ENCODE measurements around the gene NAE1.
"Not testable (repeated sequence)": the region's sequence is repeated elsewhere in the genome, so short reads cannot be mapped to it uniquely, and the experiment has no call there.

NAE1 gene

DNA sequence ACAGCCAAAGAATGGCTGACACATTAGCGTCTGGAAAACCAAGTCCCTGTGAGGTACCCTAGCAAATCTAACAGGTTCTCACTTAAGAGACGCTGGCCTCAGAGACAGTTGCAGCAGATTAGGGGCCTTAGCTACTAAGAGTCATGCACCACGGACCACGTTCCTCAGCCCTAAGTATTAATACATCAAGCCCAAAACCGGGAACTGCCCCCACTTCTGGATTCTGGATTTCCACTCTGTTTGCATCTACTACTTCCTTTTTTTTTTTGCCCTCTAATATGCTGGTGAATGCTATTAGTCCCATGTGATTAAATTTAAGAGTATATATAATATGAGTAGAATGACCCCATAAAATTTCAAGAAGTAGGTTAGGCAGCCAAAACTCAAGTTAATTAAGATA is 28.6 kb downstream of the NAE1 start:
- no peak for DNase-seq (ENCODE audit: low spot score)

DNA sequence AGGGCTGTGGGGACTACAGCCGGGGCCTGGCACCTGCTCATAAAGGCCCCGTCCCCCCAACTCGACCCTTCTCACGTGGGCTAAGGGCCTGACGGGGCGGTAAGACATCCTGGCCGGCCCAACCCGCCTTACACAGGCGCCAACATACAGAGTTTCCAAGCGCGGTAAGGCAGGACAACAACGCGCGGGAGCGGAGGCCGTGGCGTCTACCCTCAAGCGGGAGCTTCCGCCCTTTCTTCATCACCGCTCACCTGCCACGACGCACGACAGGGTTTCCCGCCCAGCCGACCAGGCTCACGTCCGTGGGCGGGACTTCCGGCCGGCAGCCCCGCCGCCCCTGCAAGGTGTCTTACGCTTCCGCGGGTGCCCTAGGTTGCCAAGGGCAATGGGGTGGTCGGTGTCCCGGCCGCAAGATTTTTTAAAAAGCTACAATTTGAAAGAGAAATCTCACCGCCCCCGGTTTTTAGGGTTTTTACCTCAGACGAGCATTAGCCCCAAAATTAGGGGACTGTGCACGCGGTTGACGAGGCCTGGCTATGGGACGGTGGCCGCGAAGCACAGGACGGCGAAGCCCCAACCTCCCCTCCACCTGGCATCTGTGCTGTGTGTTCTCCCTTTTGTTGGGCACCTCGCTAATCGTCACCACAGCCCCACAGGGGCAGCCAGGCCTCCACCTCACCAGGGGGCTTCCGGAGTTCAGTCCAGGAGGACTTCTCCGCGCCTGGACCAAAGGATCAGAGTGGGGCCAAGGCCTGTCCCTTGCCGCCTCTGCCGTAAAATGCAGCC is 29.3 kb downstream of the NAE1 start, which contains the start of gene TERB1:
Gene TERB1 (minus strand): TSS at position 265 of the 786 bp plus-strand sequence. CDS start 4,786 bp downstream, outside the sequence.
- DNase-seq (ENCODE audit: low spot score), result no peak

DNA sequence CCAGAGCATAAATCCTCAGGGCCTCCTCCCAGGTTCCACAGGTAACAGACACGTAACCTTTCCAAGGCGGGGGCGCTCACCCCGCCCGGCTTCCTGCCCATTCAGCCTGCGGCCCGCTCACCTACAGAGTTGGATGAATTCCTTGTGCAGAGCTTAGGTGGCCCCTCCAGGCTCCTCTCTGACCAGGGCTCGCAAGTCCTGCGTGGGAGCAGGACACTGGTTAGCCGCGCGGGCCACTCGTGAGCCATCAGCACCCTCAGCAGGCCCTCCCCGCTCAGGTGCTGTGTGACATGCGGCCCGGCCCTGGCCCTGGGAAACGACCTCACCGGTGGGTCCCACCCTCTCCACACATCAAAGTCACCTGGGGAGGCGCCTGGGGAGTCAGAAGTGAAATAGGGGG is 29.9 kb downstream of the NAE1 start:
- no peak for DNase-seq (ENCODE audit: low spot score)

DNA sequence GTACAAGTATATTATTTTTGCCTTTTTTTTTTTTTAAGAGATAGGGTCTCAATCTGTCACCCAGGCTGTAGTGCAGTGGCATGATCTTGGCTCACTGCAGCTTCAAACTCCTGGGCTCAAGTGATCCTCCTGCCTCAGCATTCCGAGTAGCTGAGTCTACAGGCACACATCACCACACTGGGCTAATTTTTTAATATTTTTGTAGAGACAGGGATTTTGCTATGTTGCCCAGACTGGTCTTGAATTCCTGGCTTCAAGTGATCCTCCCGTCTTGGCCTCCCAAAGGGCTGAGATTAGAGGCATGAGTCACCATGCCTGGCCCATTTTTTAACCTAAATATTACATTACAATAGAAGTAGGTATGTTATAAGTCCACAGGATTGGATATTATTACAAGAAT is 32.6 kb downstream of the NAE1 start:
- DNase-seq (ENCODE audit: low spot score), result no peak

DNA sequence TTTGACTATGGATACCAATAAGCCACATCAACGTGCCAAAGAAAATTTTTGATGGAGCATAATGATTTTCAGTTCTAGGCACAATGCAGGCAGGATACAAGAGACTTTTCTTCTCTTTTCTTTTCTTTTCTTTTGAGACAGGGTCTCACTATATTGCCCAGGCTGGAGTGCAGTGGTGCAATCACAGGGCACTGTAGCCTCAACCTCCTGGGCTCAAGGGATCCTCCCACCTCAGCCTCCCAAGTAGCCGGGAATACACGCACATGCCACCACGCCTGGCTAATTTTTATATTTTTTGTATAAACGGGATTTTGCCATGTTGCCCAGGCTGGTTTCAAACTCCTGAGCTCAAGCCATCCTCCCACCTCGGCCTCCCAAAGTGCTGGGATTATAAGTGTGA is 36.8 kb downstream of the NAE1 start:
- DNase-seq (ENCODE audit: low spot score), result not testable (repeated sequence)

DNA sequence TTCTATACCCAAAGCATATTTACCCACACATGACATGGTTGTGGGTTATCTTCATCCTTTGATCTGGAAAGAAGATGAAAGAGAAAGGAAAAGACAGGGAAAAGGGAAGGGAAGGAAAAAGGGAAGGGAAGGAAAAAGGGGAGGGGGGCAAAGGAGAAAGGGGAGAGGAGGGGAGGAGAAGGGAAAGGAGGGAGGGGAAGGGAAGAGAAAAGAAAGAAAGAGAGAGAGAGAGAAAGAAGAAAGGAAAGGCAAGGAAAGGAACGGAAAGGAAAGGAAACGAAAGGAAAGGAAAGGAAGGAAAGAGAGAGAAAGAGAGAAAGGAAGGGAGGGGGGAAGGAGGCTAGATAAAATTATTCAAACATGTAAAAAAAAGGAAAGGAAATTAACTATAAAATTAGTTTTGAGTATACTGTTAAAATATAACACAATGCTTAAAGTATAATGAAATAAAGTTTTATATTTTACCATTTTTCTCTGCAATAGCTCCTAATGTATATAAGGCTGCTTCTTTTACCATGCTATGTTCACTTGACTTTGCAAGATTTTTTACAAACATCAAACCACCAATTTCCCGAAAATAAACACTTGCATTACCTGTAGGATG is 40.5 kb downstream of the NAE1 start:
- DNase-seq (ENCODE audit: low spot score), result no peak

DNA sequence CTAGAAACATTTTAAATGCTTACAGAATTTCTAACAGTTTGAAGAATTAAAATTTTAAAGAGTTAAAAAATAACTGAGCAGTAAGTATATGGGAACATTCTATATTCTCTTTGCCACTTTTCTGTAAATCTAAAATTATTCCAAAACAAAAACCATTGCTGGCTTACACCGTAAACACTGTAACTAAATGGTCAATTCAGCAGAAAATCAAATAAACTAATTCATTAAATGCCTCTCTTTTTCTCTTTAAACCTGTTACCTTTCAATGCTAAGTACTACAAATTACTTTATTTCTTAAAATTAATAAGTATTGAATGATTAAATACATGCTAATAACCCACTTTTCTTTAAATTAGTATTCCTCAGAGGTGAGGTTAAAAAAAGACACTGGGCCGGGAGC is 43.3 kb downstream of the NAE1 start:
- DNase-seq (ENCODE audit: low spot score), result no peak

DNA sequence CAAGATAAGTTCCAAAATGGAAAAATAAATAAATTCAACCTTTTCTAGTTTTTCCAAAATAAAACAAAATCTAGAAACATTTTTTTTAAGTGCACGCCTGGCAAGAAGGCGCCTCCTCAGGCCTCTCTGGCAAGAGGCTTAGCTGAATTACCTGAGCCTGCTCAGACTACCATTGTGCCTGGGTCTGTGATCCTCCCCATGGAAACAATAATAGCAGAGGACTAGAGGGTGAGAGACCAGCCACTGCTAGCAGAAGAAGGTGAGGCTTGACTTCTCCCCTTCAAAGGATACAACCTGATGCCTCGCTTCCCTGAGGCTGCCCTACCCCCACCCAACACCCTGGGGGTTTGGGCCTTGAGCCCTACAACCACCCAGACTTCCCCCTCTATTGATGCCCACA is 44.2 kb downstream of the NAE1 start:
- DNase-seq (ENCODE audit: low spot score), result no peak

DNA sequence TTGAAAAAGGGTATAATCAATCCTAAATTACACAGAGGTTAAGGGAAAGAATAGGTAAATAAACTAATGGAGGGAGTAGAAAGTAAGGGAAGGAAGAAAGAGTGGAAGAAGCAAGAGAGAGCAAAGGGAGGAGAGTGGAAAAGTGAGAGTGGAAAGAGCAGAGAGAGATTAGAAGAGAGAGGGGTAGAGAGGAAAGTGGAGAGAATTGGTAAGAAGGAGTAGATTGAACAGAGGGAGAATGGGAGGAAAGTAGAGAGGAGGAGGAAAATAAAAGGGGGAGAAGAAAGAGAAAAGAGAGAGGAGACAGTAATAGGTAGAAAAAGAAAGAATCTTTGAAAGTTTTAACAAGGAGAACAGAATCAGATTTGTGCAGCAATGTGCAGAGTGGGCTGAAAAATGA is 54.3 kb downstream of the NAE1 start:
- DNase-seq (ENCODE audit: low spot score), result no peak

DNA sequence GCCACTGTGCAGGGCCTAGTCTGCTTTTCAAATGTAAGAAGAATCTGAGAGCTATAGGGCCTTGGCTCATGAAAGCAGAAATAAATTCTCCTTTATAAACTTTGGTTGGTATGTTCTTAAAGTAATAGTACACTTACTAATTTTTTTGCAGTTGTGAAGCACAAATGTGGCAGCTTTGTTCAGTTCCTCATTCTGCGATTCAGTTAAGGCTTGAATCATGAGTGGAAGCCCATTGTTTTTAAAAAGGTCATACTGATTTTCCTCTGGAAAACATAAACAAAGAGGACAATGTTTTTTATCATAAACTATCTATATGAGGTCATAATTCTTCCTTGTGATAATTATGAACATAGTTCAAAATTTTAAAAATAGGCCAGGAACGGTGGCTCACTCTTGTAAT is 55.8 kb downstream of the NAE1 start:
- DNase-seq (ENCODE audit: low spot score), result no peak

DNA sequence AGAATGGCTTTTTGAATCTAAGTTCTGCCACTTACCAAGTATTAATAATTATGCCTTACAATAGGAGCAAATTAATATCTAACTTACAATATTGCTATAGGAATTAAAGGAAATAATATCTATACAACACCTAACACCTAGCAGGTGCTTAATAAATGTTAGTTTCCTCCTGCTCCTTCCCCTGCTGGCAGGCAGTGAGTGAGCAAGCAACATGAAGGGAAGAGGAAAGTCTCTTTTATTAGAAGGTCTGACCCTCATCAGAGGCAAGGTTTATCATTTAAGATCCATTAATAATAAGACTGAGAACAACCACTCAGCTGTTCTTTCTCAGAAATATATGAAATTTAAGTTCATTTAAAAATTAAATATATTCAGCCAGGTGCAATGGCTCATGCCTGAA is 72.7 kb downstream of the NAE1 start:
- no peak for DNase-seq (ENCODE audit: low spot score)

DNA sequence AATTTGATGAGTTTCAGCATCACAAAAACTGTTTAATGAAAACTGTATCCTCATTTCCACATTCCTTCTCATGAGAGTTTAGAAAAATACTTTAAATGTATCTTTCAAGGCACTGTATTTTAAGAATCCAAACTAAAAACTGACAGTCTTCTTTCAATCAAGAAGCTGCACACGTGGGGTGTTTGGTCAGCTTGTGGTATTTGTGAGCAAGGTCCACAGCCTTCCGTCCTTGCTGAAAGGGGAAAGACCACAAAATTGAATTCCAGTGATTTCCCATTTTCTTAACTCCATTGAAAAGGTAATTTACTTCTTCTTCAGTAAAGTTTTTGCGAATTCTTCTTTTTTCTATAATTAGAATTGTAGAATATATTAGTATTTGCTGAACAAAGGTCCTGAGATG is 76.0 kb downstream of the NAE1 start:
- no peak for DNase-seq (ENCODE audit: low spot score)

DNA sequence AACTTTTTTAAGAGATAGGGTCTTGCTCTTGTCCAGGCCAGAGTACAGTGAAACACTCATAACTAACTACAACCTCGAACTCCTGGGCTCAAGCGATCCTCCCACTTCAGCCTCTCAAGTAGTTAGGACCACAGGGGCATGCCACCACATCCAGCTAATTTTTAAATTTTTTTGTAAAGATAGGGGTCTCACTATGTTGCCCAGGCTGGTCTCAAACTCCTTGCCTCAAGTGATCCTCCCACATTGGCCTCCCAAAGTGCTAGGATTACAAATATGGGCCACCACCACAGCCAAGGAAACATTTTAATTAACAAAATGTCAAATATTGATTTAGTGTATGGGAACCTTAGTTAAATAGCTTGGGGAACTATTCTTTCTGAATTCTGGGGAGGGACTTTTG is 76.6 kb downstream of the NAE1 start:
- no peak for DNase-seq (ENCODE audit: low spot score)

DNA sequence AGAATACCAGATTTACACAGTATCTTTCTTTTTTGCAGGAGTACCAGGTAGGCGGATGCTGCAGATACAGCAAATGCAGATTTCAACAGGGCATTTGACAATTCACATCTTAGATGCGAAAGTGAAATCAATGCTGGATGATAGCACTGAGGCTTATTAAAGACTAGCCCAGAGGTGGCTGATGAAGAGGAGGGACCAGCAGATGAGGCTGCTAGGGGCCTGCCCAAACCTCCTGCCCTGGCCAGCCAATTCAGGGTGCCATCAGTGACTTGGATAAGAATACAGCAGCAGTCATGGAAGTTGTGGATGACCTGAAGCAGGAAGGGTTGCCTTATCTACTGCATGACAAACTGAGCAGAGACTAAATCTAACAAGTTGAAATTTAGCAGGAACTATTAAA is 77.8 kb downstream of the NAE1 start:
- no peak for DNase-seq (ENCODE audit: low spot score)
